HK-2 (cell line): ENCODE measurements around the gene SCAI.
"Not testable (repeated sequence)": the region's sequence is repeated elsewhere in the genome, so short reads cannot be mapped to it uniquely, and the experiment has no call there.

ENCODE experiments used
- DNase-seq: peaks from one replicate; pipeline ENCODE4 v3.0.0-alpha.2; 2018; ENCODE audit not compliant: unreplicated experiment

SCAI gene

DNA sequence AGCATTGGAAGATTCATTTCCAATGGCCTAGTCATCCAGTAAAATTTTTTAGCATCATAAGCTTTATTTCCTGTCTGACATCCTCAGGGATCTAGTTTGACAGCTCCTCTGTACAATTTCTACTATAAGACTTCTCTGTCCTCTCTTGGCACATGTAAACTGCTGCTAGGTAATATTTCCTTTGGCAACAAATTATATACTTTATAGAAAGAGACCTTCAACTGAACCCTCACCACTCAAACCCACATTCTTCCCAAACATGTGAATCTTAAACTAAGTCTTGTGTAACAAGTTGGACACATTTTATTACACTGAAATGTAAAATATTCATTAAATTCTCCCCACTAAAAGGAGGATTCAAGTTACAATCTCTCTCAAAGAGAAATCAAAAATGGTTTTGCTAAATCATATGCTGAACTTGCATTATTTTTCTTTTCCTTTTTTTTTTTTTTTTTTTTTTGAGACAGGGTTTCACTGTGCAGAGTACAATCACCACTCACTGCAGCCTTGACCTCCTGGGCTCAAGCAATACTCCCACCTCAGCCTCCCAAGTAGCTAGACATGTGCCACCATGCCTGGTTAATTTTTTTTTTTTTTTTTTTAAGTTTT is 36.9 kb downstream of the SCAI start:
- DNase-seq: no peak

DNA sequence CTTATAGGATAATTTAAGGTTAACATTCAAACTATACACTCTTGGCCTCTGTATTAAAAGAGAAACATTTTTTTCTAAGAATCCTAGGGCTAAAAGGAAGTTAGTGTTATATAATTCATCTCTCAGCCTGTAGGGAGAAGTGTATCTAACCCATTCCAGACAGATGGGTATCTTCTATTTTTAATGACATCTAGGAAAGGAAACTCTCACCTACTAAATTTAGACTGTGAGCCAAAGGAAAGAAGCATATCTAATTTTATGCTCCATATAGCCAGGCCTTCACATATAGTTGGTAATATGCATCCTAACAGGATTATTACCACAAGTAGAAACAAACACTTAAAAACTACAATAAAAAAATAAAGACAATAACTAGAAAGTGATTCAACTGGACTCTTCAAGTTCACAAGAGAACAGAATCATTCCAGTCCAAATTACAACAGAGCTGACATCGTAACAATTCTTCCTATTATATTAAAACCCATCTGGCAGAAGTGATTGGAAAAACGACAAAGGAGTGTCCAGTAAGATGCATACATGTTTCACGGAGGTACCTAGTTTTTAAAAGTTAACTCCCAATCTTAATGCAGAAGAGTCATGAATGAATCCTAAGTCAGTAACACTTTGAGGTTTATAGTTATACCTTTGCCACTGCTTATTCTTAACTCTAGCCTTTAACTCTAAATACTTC is 39.4 kb downstream of the SCAI start:
- no peak for DNase-seq

DNA sequence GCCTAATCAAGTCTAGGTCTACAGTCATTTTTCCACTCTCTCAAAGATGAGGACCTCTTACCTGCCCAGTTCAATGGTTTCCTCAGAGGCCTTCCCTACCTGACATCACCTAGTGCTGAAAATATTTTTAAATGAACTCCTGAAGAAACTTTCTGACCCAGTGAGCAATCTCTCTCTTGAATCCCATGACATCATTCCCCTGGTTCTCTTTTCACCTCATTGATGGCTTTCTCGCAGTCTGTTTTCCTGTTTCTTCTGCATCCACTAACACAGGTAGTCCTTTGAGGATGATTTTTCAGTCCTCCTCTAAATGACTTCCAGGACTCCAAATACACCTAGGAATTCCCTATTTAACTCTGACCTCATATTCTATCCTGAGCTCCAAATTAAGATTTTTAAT is 40.3 kb downstream of the SCAI start:
- no peak for DNase-seq

DNA sequence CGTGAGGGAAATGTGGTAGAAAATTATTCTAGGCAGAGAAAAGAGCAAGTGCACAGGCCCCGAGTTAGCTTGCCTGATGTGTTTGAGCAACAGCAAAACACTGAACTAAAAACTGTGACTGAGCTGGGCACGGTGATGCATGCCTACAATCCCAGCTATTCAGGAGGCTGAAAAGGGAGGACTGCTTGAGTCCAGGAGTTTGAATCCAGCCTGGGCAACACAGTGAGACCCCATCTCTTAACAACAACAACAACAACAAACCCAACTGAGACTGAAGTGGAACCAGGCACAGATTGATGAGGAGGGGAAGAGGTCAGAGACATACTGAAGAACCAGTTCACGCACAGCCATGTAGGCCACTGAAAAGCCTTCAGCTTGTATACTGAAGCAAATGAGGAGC is 42.5 kb downstream of the SCAI start:
- DNase-seq: no peak

DNA sequence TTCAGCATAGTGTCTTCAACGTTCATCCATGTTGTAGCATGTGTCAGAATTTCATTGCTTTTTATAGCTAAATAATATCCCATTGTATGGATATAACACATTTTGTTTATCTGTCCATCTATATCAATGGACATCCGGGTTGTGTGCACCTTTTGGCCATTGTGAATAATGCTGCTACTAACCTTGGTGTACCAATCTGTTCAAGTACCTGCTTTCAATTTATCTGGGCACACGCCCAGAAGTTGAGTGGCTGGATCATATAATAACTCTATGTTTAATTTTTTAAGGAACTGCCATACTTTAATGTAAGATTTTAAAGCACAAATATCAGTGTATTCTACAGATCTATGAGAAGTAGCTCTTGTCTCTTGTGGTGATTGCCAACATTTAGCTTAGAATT is 43.5 kb downstream of the SCAI start:
- DNase-seq: no peak

DNA sequence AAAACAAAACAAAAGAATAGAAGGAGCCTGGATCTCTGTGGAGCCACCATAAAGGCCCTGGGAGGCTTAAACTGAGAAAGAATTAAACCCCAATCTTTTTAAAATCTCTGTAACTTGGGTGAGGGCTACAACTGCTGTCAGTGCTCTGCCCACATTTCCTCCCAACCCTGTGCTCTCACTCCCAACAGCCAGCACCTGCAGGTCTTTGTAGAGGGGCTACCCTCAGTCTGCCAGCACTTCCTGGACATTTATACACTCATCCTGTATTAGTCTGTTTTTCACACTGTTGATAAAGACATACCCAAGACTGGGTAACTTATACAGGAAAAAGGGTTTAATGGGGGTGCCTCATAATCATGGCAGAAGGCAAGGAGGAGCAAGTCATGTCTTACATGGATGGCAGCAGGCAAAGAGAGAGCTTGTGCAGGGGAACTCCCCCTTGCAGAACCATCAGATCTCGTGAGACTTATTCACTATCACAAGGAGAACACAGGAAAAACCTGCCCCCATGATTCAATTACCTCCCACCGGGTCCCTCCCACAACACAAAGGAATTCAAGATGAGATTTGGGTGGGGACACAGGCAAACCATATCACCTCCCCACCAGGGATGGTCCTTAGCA is 47.4 kb downstream of the SCAI start:
- DNase-seq: no peak

DNA sequence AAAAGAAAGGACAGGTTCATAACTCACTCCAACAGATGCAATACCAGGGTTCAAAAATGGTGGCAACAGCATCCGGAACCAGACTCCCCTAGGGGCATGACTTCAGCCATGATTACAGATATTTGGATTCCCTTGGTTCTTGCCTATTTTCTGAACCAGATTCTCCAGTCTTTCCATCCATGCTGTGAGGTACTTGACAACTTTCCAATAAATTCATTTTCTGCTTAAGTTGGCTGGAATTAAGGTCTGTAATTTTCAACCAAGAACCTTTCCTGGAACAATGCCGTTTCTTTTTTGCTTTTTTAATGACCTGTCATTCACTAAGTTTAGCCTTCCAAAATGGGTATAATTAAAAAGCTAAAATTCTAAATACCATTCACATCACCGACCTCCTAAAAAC is 52.2 kb downstream of the SCAI start:
- no peak for DNase-seq

DNA sequence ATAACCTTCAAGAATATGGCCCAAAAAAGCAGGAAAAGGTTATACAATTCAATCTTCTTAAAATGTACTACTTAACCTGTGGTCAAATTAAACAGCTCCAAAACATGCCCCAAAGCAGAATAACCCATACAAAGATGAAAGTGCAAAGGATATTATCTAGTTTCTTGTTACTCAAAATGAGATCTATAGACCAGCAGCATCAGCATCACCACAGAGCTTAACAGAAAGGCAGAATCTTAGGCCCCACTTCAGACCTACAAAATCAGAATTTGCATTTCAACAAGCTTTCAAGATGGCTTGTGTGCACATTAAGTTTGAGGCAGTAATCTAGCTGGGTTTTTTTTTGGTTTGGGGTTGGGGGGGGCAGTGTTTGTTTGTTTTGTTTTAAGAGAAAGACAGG is 54.0 kb downstream of the SCAI start:
- no peak for DNase-seq

DNA sequence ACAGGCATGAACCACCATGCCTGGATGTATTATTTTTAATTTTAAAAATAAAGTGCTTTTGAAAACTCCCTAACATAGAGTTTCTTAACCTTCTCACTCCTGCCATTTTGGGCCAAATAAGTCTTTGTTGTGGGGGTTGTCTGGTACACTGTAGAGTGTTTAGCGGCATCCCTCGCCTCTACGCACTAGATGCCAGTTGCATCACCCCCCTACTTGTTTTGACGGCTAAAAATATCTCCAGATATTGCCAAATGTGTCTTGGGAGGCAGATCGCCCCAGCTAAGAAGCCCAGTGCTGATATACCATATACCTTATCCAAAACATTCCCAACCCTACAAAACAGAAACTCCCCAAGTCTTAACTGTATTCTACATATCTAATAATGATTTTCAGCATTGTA is 54.6 kb downstream of the SCAI start:
- DNase-seq: no peak

DNA sequence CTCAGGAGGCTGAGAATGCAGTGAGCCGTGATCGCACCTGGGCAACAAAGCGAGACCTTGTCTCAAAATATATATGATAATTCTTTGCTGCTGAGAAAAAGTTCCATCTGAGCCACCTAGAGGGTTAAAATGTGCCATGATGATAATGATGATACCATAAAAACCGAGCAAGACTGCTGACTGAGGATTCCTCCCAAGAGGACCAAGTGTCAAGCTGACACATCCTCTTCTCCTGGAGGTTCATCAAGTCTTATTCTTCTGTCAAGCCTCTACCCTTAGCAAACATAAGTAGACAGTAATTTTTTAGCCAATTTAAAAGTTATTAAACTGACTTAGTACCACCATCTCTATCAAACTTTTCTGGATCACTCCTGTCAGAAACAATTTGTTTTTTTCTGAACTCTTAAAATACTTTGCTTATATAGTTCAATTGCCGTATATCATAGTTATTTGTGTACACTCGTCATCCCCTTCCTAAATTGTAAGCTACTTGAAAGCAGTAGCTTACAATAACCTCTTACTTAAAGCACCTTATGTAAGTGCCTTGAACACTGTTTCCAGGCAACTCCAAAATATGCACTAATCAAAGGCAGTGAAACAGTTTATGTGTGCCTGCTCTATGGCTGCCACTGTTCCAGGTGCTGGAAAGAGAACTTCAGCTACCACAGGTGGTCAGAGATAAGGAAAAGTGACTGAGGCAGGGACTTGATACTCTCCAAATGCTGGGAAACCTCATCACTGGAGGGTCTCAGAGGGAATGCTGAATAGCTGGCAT is 57.4 kb downstream of the SCAI start:
- no peak for DNase-seq

DNA sequence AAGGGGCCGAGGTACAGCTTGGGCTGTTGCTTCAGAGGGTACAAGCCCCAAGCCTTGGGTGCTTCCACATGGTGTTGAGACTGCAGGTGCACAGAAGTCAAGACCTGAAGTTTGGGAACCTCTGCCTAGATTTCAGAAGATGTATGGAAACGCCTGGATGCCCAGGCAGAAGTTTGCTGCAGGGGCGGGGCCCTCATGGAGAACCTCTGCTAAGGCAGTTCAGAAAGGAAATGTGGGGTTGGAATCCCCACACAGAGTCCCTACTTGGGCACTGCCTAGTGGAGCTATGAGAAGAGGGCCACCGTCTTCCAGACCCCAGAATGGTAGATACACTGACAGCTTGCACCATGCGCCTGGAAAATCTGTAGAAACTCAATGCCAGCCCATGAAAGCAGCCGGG is 61.1 kb downstream of the SCAI start:
- not testable (repeated sequence) for DNase-seq

DNA sequence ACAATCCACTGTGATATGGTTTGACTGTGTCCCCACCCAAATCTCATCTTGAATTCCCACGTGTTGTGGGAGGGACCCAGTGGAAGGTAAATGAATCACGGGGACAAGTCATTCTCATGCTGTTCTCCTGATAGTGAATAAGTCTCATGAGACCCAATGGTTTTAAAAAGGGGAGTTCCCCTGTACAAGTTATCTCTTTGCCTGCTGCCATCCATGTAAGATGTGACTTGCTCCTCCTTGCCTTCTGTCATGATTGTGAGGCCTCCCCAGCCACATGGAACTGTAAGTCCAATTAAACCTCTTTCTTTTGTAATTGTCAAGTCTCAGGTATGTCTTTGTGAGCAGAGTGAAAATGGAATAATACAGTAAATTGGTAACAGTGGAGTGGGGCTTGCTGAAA is 62.5 kb downstream of the SCAI start:
- DNase-seq: not testable (repeated sequence)

DNA sequence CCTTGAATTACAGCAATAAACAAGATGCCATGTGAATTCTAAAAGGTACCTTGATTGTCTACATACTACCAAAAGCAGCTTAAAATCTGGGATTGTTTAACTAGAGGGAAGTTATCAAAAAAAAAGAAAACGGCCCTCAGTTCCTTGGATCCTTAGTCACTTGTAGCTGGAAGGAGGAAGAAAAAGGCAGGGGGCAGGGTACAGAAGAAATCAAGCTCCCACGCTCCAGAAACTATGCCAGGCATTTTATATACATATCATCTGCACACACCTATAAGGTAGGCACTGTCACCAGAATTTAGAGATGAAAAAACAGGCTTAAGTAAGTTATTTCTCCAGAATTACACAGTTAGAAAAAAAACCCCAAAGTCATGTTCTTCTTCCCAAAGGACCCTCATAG is 63.4 kb downstream of the SCAI start:
- DNase-seq: no peak

DNA sequence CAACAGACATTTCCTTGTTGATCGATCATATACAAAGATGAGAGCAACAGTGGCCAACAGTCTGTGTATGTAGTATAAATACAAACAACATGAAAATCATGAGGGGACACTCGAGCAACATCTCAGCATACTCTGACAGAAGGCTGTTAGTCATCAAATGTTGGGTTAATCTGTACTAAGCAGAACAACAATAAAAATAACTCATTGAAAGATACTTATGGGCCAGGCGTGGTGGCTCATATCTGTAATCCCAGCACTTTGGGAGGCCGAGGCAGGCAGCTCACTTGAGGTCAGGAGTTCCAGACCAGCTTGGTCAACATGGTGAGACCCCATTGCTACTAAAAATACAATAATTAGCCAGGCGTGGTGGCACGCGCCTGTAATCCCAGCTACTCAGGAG is 67.3 kb downstream of the SCAI start:
- no peak for DNase-seq

DNA sequence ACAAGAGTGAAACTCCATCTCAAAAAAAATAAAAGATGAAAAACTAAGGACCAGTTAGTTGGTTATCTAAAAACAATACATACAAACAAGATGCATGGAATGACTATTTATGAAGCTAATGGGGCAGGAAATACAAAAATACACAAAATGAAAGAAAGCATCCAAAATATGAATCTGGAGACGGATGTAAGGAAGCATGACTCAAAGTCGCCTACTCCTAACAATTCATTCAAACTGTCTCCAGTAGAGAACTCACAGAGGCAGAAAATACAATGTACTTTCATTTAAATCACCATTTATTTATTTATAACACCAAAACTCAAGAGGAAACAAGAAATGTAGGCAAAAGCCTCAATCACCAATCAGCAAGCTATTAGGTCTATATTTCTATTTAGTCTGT is 68.4 kb downstream of the SCAI start:
- no peak for DNase-seq

DNA sequence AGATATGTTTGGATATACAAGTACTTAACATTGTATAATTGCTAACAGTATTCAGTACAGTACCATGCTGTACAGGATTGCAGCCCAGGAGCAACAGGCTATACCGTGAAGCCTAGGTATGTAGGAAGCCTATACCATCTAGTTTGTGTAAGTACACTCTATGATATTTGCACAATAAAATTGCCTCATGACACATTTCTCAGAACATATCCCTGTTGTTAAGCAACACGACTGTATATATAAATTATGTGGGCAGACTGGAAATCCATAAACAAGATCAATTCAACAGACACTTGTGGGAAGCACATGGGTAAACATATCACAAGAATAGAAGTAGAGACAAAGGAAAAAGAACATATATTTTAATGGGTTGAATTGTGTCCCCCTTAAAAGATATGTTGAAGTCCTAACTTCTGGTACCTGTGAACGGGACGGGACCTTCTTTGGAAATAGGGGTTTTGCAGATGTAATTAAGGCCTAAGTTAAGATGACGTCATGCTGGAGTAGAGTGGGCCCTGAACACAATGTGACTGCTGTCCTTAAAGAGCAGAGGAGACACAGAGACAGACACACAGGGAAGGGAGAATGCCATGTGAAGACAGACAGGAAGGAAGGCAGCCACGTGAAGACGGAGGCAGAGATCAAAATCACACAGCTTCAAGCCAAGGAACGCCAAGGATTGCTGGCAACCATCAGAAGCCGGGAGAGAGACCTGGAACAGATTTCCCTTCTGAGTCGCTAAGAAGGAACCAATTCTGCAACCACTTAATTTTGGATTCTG is 76.3 kb downstream of the SCAI start:
- DNase-seq: no peak

DNA sequence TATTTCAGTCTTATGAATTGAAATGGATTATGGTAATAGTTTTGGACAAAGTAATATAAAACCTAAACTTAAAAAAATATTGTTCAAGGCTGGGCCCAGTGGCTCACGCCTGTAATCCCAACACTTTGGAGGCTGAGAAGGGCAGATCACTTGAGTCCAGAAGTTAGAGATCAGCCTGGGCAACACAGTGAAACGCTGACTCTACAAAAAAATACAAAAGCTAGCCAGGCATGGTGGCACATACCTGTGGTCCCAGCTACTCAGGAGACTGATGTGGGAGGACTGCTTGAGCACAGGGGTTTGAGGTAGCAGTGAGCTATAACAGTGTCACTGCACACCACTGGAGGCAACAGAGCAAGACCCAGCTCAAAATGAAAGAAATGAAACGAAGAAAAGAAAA is 81.9 kb downstream of the SCAI start:
- DNase-seq: no peak

DNA sequence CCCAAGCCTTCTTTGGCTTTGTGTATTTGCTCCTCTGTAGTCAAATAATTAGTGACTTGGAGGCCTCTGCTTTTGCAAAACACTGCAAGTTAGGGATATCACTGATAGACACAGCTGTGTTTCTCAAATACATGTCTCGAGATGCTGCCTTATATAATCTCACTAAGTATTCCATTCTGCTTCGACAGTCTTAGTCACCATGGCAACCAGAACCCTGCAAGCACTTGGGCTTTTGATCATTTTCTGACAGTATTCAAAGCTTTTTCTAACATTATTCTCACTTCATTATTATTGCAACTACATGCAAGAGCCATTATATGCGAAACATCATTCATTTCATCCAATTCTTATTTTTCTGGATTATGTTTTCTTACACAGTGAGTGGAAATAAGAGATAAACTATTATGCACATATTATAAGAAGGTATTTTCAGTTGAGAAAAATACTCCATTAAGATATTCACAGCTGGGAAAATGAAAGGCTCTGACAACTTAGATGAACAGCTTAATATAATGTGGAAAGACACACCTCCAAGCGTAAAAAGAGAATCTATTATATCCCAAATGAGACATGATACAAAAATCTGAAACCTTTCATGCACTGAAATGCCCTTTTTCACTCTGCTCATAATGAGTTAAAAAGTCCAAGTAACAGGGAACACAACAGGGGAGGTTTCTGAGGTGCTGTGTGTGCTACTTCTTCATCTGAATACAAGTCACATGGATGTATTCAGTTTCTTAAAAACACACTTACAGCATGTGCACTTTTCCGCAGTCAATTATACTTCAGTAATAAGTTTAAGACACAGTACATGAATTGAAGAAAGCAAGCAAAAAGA is 93.9 kb downstream of the SCAI start:
- no peak for DNase-seq

DNA sequence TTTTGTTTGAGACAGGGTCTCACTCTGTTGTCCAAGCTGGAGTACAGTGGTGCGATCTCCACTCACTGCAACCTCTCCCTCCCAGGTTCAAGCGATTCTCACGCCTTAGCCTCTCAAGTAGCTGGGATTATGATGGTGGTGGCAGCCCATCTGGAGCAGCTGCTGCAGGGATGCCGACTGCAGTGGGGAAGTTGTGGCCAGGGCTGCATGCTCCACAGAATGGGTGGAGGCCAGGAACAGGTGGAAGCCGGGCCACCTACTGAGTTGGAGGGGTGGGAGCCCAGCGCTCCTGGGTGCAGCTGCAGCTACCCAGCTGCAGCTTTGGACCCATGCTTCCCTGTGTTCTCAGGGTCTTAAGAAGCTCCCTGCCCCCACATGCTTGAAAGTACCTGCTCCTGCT is 99.7 kb downstream of the SCAI start:
- no peak for DNase-seq

DNA sequence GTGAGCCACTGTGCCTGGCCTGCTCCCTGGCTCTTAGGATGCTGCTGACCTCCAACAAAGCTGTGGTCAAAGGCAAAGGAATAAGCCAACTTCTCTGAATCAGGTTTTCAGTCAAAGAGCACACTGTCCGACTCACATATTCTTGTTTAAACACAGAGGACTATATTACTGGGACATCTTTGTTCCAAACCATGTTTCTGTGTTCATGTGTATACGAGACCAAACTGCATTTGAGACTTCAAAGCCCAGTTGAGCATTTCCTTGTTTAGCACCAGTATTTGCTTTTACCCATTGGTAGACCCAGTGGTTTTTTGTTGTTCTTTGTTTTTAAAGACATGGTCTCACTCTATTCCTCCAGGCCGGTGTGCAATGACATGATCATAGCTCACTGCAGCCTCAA is 100.2 kb downstream of the SCAI start:
- DNase-seq: no peak

DNA sequence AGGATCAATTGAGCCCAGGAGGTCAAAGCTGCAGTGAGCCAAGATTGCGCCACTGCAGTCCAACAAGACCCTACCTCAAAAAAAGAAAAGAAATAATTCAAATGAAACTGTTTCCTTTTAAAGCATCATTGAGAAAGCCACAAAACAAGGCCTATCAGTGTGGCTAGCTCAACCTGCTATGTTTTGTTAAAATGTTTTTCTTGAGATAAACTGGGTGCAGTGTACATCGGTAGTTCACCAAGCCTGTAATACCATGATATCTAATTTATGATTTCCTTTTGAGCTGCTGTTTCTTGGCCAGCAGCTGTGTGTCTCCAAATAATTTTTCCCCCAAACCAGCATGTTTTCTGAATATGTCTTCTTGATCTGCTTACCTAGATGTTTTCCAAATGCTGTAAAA is 105.2 kb downstream of the SCAI start:
- no peak for DNase-seq
